RPMI8226 (cell line): ENCODE data around the gene AGFG1.

Experiments
- DNase-seq: peaks from one replicate; pipeline ENCODE4 v3.0.0-alpha.2; 2015

The AGFG1 gene, protein sequence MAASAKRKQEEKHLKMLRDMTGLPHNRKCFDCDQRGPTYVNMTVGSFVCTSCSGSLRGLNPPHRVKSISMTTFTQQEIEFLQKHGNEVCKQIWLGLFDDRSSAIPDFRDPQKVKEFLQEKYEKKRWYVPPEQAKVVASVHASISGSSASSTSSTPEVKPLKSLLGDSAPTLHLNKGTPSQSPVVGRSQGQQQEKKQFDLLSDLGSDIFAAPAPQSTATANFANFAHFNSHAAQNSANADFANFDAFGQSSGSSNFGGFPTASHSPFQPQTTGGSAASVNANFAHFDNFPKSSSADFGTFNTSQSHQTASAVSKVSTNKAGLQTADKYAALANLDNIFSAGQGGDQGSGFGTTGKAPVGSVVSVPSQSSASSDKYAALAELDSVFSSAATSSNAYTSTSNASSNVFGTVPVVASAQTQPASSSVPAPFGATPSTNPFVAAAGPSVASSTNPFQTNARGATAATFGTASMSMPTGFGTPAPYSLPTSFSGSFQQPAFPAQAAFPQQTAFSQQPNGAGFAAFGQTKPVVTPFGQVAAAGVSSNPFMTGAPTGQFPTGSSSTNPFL

DNA sequence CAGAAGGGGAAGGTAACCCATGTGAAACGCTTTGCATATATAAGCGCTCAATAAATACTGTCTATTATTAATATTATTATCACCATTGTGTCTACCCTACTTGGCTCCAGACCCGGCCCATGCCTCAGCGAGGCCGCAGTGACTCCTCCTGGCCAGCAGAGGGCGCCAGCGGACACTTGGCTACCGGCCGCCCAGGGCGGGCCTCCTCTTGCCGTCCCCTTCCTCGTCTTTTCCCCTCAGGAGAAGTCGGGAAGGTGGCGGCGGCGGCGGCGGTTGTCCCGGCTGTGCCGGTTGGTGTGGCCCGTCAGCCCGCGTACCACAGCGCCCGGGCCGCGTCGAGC lies at the start of gene AGFG1:
TSS of gene AGFG1 (plus strand) at position 233 of the 341 bp plus-strand sequence. CDS start 266 bp downstream, outside the sequence.
- peak; percentile 69 for DNase-seq

DNA sequence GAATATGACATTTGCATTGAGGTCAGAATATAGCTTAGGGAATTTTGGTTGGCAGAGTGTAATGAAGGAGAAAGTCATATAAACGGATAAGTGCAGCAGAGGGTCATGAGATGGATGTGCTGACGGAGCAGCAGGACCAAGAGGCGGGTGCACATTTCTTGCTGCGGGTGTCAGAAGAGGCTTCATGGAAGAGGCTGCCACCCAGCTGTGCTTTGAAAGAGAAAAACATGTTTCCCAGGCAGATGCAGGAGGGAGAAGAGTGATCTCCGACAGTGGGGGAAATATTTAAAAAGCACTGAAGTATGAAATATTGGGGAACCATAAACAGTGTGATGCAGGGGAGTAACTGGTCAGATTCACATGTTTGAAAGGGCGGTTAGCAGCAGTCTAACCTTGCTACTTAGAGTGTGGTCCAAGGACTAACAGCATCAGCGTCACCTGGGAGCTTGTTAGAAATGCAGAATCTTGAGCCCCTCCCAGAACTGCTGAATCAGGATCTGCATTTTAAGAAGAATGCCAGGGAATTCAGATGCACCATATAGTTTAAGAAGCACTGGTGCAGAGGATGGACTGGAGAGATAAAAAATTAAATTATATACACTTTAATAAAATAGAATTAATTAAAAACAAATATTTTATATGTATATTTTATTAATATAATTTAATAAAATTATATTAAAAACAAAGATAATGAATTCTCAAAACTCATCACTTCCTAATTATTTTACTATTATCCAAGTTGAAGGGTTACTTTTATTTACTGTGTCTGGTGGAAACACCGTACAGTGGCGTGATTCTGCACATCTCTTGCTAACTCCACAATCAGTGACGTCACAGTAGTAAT lies 48.1 kb upstream of the AGFG1 start:
- no peak for DNase-seq

DNA sequence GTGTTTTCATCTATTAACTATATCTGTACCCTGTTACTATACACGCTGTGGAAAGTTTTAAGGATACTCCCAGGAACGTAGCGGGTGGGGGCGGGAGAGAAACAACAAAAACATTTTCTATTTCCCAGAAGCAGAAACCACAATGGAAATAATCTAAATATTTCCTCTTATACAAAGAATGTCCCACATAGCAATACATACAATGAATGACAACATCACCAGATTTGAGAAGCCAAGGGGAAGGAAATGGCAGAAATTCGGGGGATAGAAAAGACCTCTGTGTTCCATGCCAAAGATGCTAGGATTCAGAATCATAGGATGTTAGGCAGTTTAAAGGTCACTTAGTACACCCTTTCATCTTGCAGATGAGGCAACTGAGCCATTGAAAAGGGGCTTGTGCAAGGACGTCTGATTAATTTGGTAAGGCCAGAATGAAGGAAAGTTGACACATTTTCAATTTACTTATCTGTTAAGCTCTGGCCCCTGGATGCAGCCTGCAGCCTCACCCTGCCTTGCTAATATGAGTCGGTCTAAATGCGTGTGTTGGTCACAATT lies 43.1 kb upstream of the AGFG1 start:
- no peak for DNase-seq

DNA sequence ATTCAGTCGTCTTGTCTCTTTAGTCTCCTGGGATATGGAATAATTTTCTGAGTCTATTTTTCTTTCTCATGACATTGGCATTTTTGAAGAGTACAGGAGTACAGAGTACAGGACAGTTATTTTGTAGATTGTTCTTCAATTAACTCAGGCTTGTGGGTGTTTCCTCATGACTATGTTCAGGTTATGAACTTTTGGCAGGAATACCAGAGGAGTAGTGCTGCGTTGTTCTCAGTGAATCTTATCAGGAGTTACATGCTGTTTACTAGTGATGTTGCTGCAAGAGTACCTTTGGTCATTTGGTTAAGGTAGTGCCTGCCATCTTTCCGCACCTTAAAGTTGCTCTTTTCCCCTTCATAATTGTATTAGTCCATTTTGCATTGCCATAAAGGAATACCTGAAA lies 41.3 kb upstream of the AGFG1 start:
- DNase-seq = no peak

DNA sequence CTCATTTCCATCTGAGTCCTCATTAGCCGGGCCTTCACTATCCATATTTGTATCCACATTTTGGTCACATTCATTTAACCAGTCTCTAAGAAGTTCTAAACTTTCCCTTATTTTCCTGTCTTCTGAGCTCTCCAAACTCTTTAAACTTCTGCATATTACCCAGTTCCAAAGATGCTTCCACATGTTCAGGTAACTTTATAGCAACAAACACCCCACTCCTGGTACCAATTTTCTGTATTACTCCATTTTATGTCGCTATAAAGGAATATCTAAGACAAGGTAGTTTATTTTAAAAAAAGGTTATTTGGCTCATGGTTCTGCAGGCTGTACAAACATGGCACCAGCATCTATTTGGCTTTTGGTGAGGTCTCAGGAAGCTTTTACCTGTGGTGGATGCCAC lies 38.8 kb upstream of the AGFG1 start:
- DNase-seq = no peak

DNA sequence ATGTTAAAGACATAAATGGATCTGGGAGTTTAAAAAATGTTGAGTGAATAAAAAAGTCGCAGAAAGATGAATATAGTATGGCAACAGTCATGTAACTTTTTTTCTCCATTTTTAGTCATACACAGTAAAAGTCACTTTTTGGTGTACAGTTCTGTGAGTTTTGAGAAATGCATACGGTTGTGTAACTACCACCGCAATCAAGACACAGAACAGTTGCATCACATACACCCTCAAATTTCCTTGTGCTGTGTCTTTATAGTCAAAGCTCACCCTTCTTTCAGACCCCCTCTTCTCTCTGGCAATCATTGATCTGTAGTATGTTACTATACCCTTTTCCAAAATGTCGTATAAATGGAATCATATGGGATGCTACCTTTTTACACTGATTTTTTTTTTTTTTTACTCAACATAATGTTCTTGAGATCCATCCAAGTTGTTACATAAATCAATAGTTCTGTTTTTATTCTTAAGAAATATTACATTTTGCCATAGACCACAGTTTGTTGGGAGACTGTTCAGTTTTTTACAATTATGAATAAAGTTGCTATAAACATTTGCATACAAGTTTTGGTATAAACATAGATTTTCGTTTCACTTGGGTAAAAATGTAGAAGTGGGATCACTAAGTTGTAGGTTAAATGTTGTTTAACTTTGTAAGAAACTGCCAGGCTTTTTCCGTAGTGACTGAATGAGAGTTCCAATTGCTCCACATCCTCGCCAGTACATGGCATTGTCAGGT lies 35.4 kb upstream of the AGFG1 start:
- DNase-seq = no peak

DNA sequence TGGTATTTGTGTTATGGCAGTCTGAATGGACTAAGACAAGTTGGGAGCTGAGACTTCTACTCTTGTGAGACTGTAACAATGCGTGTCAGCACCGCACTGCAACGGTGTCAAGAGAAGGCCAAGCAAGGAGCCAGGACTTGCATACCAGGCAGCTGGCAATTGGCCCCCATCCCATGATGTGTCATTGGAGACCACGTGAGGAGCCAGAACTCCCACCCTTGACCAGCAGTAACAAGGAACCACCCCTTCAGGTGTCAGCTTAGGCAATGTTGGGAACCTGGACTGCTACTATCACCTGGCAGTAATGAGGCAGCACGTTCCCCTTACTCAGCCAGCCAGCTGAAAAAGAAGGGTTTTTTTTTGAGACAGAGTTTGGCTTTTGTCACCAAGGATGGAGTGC lies 32.7 kb upstream of the AGFG1 start:
- DNase-seq = no peak

DNA sequence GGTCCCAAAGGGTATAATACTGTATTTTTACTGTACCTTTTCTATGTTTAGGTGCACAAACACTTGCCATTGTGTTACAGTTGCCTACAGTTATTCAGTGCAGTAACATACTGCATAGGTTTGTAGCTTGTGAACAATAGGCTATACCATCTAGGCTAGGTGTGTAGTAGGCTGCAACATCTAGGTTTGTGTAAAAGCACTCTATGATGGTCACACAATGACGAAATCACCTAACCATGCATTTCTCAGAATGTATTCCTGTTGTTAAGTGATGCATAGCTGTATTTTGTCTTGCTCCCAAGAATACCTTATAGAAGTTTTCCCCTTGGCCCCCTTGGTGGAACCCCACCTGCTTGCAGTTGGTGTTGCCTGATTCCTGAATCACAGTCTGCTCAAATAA lies 29.3 kb upstream of the AGFG1 start:
- DNase-seq = no peak

DNA sequence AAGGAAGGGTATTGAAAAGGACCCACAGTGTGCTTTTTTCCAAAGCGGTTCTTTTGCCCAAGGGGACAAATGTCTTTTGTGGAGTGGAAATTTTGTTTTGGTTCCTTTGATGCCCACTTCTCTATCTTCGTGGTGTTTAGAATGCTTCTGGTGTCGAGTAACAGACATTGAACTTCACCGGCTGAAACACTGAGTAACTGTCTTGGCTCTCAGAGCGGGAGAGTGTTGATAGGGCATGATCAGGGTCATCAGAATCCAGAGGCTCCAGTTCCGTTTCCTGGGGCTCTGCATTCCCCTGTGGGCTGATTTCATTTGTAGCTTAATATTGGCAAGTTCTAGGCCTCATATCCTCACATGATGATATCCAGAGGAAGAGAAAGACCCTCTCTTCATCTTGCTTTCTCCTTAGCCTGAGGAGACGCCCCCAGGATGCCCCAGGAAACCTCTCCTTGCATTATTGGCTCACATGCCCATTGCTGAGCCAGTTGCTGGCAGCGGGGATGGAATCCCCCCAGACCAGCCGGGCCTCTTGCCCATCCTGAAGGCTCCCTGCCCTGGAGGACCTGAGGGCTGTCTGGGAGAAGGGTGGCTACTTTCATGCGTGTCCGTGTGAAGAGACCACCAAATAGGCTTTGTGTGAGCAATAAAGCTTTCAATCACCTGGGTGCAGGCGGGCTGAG lies 27.9 kb upstream of the AGFG1 start:
- no peak for DNase-seq

DNA sequence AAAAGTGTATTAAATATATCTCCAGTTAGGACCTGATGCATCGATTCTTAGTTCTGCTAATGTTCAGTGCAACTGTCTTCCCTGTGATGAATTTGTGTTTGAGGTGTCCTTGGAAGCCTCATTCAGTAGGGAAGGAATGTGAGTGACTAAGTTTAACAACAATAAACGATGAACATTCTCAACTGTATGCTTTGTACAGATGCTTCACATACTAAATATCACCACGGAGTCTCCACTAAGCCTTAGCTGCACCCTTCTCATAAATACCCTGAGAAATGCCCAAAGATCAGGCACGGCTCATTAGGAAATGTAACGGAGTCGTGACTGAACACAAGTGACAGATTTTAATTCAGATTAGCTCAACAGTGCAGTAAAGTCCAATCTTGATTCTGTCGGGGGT lies 24.4 kb upstream of the AGFG1 start:
- no peak for DNase-seq

DNA sequence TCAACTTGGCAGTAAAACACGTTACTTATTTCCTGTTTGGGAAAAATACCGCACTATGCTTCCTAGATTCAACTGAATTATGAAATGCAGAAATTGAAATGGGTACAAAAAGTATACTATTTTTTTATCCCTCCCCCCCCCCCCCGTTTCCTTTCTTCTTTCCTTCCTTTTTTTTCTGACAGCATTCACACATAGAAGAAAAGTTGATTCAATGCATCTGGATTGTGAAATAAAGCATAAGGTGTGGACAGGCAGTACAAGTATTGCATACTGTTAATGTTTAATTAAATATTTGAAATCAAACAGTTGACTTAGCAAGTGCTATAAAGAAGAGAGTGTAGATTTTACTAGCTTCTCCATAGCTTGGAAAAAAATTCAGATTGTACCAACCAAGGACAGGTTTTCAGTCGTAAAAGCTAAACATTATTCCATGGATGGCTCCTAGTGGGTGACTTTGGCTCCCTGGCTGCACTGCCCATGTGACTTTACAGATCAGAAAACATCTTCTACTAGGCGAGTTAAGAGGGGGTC lies 21.6 kb upstream of the AGFG1 start:
- DNase-seq = no peak

DNA sequence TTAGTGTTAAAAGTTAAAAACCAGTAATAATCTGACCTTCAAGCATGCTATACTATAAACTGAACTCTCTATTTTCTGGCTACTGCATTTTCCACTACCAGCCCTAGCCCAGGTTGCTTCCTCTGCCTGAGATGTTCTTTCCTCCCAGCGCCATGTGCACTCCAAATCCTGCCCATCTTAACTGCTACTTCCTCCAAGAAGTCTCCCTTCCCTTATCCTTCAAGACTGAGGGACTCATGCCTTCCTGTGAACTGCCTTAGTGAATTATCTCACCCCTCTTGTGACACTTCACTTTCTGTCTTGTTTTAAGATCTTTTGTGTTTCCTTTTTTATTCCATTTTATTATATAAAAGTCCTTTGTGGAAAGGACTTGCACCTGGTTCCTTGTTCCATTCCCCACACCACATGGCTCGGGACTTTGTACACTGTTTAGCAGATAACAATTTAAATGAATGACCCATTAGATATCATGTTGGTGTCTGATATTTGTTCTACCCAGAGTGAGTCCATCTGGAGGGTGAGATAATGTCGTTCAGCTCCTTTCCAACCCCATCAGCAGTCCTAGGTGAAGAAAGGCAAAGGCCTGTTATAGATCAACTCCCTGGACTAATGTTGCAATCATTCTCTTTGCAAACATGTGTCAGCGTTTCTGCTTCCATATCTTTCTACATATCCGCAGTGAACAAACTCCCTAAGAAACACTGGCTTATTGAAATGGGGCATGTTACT lies 20.9 kb upstream of the AGFG1 start:
- DNase-seq = no peak

DNA sequence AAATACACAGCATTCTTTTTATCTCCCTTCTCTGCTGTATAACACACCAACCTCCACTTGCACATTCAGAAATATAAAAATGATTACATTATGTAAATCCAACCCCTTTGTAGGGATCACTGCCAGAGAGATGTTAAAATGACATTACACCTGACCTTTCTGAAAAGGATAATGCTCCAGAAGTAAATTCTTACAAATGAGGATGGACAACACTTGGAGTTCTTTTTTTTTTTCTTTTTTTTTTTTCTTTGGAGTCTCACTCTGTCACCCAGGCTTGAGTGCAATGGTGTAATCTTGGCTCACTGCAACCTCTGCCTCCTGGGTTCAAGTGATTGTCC lies 20.3 kb upstream of the AGFG1 start:
- no peak for DNase-seq

DNA sequence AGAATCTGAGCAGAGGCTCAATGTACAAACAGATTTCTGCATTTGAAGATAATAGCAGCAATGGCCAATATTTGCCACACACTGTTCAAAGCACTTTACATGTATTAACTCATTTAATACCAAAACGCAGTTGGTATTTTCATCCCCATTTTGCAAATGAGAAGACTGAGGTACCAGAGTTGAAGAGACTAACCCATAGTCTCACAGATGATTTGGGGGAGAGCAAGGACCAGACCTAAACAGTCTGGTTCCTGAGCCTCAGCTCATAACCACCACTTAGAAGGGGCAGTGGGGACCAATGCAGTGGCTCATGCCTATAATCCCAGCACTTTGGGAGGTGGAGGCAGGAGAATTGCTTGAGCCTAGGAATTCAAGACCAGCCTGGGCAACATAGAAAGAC lies 18.1 kb upstream of the AGFG1 start:
- no peak for DNase-seq

DNA sequence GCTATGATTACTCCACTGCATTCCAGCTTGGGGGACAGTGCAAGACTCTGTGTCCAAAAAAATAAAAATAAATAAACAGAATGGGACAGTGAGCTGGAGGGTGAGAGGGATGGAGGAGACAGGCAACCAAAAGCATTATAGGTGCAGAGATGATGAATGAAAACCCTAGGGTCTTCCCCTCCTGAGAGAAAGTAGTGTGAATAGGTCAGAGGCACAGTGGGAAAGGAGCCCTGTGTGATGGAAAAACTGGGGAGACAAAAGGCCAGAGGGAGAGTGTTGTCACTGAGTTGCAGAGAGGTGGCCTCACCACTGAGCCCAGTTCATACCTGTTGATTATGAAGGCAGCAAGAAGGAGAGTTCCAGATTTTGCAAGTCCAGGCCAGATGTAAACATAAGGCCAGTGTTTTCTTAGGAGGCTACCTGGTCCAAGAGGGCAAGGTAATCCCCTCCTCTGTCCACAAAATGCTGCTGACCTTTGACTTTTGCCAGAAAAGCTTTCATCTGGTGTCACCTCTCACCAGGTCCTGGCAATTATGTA lies 17.6 kb upstream of the AGFG1 start:
- DNase-seq = no peak

DNA sequence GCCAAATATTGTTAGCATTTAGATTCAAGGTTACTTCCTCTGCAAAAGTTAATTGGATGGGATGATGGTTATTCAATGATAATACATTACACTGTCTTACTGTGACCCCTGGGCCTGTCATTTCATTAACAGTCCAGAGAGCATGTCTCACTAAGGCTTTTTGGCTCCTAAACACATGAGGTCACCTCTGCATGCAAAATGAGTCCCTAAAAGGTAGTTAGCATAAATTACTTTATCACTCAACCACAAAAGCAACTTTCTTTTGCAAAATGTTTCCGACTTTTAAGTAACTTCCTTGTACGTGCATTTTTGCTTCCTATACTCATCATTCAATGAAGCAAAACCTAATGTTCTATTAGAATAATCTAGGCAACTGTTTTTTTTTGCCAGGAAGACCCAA lies 16.8 kb upstream of the AGFG1 start:
- DNase-seq = no peak

DNA sequence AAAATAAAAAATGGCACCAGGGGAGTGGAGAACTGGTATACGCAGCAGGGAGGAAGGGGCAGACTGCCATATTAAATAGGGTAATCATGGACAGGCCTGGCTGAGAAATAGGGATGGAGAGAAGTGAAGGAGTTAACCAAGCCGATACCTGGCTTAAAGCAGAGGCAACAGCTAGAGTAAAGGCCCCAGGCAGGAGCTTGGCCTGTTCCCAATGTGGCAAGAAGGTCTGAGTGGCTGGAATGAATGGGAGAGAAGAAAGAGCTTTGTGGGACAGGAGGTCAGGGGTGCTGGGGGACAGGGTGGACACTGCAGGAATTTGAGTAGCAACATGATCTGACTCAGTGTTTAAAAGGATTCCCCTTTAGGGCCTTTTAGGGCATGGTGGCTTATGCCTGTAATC lies 15.9 kb upstream of the AGFG1 start:
- no peak for DNase-seq

DNA sequence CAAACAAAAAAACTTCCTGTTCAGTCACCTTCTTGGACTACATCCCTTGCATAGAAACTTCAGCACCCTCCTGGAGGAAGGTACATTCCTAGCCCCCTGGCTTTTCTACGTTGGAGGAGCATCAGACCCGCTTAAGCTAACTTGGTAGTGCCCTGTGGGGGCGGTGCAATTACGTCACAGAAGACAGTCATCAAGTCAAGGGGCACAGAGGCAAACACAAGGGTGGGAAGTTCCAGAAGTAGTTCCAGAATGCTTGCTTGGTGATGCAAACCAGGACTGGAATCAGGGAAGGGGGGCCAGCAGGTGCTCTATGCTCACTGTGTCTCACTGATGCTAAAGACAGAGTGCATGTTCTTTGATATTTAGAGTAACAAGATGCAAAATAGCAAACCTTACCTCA lies 15.2 kb upstream of the AGFG1 start:
- no peak for DNase-seq

DNA sequence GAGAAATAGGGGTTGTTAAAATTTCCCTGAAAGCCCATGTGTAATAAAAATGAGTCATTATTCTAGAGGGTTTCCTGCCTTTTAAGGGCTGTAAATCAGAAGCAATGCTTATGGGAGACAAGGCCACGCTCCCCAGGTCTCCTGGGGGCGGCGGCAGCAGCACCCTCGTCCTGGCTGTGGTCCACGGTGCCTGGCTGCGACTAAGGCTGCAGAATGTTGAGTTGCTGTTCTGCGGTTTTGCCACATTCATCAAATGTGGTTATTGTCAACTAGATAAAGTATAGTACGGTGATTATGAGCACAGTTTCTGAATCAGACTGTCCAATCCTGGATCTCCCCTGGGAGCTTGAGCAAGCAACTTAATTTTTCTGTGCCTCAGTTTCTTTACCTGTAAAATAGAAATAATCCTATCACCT lies 11.9 kb upstream of the AGFG1 start:
- no peak for DNase-seq

DNA sequence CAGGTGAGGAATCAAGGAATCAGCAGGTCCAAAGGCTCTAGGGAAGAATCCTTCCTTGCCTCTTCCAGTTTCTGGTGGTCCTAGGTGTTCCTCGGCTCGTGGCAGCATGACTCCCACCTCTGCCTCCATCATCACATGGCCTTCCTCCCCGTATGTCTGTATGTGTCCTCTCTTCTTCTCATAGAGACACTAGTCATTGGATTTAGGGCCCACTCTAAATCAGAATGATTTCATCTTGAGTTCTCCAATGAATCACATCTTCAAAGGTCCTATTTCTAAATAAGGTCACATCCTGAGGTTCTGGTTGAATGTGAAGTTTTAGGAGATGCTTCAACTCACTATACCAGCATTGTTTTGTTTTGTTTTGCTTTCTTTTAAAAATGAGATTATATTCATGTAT lies 11.1 kb upstream of the AGFG1 start:
- DNase-seq = no peak

DNA sequence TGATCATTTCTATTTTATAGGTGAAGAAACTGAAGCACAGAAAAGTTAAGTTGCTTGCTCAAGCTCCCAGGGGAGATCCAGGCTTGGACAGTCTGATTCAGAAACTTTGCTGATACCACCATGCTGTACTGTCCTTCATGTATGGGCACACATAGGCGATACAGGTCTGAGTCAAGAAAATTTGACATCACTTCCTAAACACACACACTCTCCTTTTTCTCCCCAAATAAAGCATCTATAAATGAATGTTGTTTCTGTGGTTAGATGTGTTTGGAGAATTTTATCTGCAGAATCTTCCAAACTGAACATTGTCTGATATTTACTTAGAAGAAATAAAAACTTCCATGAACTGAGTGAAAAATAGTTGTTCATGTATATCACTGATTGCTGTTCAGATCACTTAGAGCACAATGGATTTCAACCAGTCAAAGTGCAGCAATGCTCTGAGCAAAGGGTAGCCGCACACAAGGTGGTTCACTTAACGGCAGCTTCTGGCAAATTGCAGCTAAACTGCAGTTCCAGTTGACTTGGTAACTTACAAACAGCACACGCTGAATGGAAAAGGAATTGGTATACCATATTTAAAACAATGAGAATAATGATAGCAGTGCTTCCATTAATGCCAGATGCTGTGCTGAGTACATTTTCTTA lies 10.0 kb upstream of the AGFG1 start:
- DNase-seq = no peak
